HG02759 (cell line): ENCODE results near the gene NUP153.
A peak's percentile ranks its signal among the peaks of the same experiment; 100 is the strongest.
"Not testable (repeated sequence)": the region's sequence is repeated elsewhere in the genome, so short reads cannot be mapped to it uniquely, and the experiment has no call there.

ENCODE experiments used
- ATAC-seq: cut with Tn5 transposase; IDR thresholded peaks from one replicate; pipeline ENCODE4 v1.9.1; 2021; ENCODE audit warnings: mild to moderate bottlenecking, moderate library complexity; ENCODE audit not compliant: unreplicated experiment

NUP153 gene

DNA sequence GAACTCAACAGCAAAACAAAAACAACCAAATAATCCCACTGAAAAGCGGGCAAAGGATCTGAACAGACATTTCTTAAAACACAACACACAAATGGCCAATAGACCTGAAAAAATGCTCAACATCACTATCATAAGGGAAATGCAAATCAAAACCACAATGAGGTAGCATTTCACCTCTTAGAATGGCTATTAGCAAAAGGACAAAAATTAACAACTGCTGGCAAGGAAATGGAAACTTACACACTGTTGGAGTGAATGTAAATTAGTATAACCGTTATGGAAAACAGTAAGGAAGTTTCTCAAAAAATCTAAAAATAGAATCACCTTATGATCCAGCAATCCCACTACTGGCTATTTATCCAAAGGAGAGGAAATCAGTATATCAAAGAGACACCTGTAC, 85.7 kb downstream of the NUP153 start:
- ATAC-seq, result peak; percentile 69

DNA sequence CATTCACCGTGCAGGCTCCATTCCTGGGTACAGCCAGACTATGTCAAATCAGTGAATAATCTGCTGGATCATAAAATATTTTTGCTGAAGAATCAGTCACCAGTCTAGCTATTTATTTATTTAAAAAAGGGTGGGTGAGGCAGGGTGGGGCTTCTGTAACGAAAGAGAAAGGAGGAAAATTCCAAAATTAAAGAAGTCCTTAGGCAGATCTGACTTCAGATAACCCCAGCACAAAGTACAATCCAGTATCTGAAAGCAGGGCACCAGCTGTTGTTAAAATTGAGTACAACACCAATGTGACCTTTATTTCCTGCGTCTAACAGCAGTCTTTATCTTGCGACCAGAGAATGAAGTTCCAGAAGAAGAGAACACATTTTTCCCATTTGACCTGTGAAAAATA, 90.9 kb downstream of the NUP153 start:
- no peak for ATAC-seq

DNA sequence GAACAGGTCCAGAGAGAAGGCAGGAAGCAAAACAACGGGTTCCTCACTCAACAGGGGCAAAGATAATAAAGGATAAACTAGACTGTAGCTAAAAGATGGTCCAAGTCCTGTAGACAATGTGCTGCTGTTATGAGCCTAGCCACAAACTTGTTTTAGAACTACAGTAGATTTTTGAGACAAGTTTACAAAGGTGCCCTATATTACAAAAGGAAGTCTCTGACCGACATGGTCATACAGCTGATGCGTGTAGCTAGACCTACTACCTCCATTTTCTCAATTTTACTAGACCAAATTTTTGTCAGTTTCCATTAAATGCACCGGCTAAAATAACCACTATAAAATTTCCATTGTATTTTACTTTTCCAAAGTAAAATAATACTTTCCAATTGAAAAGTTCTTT, 94.7 kb downstream of the NUP153 start:
- ATAC-seq, result no peak

DNA sequence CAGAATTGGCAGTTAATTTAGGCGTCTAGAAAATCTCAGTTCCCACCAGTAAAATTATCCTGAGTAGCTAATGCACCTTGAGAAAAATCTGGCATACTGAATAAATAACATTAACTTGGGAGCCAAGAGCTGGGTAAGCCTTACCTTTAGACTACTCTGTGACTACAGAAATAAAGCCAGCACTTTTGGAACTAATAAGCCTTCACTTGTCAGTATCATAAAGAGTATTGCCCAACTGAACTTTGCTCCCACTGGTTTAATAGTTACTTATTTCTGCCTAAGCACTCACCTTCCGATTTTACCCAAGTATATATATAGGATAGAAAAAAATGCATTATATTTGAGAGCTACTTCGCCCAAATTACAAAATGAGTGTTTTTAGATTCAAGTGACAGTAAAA, 95.9 kb downstream of the NUP153 start:
- ATAC-seq, result no peak

DNA sequence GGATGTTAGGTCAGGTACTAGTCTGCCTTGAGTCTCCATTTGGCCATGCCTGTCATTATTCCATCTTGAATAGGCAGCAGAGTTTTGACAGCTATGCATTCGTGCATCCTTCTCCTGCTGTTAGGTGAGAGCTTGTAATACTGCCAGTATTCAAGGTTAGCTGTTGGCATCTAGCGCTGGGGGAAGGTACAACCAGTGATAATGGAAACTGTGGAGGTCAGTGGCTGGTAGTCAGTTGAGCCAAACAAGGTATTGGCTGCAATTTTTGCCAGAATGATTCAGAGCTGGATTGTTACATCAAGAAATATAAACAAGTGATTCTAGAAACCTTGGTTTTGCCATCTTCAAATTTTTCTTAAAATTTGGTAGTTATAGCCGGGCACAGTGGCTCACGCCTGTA, 100.1 kb downstream of the NUP153 start:
- ATAC-seq, result no peak

DNA sequence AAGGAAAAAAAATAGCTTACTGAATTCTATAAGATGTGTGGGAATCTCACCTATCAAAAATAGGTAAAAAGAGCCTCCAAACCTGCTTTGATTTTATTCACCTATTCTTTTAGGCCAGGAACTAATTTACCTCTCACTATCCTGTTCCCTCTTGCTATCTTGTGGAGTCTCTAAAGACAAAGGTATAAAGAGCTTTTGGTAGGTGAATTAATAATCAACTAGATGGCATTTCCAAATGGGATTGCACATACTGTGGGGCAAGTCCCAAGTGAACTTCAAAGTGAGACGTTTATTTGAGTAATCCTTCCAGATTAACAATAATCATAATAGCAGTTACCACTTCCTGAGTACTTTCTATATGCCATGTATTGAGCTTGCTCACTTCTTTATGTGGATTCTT, 103.8 kb downstream of the NUP153 start:
- no peak for ATAC-seq

DNA sequence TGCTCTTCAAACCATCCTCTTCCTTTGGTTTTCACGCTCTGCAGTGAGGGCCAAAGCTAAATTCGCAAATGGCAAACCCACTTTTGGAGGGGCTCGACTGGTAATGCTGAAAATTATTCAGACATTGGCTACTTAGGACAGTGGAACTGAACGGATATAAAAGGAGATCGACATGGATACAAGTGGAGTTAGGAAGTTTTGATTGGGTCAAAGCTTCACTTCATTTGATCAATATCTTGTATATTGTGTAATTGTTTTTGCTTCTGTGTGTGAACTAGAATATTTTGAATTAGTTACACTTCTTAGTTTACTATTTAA, 105.4 kb downstream of the NUP153 start:
- ATAC-seq, result no peak

DNA sequence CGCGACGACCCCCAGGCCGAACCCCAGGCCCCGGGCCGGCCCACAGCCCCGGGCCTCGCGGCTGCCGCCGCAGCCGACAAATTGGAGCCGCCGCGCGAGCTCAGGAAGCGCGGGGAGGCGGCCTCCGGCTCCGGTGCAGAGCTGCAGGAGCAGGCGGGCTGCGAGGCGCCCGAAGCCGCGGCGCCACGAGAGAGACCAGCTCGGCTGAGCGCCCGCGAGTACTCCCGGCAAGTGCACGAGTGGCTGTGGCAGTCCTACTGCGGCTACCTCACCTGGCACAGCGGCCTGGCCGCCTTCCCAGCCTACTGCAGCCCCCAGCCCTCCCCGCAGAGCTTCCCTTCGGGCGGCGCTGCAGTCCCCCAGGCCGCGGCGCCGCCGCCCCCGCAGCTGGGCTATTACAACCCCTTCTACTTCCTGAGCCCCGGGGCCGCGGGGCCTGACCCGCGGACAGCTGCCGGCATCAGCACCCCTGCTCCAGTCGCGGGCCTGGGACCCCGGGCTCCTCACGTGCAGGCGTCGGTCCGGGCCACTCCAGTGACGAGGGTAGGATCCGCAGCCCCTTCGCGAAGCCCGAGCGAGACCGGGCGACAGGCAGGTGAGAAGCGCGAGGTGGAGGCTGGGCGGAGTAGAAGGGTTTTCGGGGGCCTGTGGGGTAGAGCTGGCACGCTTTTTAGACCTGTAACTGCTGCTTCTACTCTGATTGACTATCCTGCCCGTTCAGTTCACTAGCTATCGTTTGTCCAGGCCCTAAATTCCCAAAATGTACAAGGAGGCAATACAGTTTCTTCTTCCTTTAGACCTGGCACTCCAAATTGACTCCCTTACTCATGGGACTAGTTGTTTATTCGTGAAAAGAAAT, 106.0 kb downstream of the NUP153 start:
- ATAC-seq, result peak; percentile 57

DNA sequence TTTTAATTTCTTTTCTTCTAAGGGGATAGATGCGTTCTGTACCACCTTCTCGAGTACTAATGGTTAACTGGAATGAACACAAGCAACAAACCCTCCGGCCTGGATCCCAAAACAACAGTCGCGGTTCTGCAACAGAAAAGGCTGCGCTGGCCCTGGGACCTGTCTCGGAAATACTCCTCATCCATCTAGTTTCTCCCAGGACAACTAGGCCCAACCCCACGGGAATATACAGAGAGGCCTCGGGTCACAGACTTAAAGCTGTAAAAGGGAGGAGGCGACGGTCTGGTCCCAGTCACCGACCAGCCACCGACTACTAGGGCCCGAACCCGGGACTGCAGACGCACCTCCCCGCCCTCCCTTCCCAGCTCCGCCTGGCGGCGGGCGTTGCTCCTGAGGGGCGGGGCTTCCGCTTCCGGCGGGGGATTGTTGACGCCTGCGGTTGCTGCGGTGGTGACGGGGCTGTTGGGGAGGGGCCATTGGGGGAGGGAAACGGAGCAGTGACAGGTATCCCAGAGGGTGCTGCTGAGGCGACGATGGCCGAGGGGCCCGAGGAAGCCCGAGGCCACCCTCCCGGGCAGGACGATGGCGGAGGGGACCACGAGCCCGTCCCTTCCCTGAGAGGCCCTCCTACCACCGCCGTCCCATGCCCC, 106.7 kb downstream of the NUP153 start, which contains the start of gene FAM8A1:
Gene FAM8A1, plus strand, starts transcription at position 426 of the 650 bp plus-strand sequence. Its CDS starts 108 bp downstream, at position 534.
- peak; percentile 89 for ATAC-seq

DNA sequence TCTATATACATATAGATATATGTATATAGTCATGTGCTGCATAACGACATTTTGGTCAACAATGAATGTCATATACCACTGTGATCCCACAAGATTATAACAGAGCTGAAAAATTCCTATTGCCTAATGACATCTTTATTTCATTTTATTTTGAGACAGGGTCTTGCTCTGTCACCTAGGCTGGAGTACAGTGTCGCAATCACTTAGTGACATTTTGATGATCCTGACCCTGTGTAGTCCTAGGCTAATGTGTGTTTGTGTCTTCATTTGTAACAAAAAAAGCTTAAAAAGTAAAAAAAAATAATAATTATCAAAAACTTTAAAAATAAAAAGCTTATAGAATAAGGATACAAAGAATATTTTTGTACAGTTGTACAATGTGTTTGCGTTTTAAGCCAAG, 110.6 kb downstream of the NUP153 start:
- no peak for ATAC-seq

DNA sequence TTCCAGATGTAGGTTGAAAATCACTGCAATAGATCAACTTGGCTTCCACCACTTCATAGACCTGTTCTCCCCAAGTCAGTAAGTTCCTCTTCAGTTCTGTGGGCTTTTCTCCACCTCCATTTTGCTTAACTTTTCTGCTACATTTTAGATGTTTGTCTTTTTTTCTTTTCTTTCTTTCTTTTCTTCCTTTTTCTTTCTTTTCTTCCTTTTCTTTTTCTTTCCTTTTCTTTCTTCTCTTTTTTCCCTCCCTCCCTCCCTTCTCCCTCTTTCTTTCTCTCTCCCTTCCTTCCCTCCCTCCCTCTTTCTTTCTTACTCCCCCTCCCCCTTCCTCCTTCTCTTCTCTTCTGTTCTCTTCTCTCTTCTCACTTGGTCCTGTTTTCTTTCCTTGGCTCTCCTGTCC, 113.5 kb downstream of the NUP153 start:
- no peak for ATAC-seq

DNA sequence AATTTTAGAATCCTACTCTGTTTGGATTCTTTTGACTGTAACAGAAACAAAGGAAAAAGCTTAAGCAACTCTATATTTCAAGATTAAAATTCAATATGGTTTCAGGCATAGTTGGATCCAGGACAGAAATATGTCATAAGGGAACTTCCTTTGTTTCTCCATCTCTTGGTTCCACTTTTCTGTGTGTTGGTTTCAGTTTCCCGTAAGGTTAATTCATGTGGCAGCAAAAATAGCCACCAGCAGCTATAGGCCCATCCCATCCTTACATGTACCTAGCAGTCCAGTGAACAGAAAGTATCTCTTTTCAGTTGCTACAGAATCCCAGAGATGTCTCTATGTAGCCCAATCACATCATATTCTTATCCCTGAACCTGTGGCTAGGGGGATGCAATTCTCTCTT, 115.4 kb downstream of the NUP153 start:
- no peak for ATAC-seq

DNA sequence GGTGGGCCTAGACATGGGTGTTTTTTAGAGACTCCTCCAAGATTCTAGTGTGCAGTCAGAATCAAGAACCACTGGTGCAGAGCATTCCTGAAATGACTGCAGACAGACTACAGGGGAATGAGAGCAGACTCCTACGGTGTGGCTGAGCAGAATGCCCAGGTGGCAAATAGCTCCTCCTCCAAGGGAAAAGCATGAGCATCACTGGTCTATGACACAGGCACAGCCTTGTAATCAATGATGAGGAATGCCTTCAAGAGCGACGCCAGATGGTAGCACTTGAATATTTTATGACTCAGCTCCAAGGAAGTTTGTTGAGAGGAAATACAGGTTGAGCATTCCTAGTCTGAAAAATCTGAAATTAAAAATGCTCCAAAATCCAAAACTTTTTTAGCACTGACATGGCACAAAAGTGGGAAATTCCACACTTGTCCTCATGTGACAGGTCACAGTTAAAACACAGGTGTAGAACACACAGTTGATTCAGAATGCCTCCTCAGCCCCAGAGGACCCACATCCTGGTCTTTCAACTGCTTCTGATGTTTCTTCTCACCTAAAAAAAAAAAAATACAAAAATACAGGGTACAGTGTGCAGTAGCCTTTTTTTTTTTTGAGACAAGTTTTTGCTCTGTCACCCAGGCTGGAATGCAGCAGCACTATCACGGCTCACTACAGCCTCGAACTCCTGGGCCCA, 117.2 kb downstream of the NUP153 start:
- peak; percentile 62 for ATAC-seq

DNA sequence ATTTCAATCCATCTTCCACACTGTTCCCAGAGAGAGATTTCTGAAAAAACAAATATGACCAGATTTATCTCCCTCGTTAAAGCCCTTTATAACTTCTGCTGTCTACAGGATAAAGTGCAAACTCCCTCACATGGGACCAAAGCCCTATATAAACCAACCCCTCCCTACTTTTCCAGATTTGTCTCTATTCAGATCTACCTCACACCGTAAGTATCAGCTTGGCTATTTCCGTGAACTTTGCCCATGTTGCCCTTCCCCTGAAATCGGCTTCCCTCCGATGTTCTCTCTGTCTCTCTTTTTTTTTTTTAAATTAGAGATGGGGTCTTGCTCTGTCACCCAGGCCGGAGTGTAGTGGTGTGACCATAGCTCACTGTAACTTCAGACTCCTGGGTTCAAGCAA, 118.7 kb downstream of the NUP153 start:
- no peak for ATAC-seq

DNA sequence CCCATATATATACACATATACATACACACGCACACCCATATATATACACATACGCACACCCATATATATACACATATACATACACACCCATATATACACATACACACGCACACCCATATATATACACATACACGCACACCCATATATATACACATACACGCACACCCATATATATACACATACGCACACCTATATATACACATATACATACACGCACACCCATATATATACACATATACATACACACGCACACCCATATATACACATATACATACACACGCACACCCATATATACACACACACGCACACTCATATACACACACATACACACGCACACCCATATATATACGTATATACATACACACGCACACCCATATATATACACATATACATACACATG, 120.1 kb downstream of the NUP153 start:
- ATAC-seq, result not testable (repeated sequence)

DNA sequence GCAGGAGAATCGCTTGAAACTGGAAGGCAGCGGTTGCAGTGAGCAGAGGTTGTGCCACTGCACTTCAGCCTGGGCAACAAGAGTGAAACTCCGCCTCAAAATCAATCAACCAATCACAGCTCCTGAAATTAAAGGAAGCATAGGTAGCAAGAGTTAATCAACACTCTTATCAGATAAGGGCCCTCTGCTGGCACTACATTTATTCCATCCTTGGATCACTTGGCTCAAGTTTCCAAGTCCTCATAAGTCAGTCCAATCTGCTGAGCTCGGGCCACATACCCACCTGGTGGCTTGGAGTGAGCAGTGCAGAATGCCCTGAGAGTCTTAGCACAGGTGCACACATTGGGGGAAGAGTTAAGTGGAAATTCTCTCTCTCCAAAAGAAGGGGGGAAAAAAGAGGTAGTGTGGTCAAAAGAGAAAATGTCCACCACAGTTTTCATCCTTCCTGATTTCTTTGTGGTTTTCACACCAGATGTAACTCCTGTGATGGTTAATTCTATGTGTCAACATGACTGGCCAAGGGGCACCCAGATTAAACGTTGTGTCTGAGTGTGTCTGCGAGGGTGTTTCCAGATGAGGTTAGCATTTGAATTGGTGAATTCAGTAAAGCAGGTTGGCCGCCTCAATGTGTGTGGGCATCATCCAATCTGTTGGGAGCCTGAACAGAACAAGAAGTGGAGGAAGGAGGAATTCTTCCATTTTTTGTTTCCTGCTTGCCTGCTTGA, 120.8 kb downstream of the NUP153 start:
- ATAC-seq, result no peak

DNA sequence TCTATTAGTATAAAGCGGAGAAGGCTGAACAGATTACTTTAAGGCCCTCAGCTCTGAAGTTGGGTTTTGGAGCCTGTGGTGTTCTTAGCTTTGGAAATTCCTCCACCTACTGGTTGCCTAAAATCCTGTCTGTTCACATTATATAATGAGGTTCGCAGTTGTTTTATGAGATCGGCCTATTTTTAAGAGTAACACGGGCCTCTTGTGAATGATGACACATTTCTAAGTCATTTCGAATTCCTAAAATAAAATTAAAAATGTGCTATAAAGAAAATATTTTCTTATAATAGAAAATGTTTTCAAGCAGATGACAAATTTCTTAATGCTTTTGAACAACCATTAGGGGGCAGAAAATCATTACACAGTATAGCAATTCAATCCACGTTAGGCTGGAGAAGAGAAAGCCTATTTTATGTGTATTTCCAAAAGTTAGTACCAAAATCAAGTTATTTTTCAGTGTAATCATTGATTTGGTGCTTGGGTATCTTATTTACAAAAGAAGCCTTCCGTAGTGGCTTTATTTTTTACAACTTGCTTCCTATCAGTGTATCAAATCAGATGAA, 122.4 kb downstream of the NUP153 start:
- ATAC-seq, result no peak

DNA sequence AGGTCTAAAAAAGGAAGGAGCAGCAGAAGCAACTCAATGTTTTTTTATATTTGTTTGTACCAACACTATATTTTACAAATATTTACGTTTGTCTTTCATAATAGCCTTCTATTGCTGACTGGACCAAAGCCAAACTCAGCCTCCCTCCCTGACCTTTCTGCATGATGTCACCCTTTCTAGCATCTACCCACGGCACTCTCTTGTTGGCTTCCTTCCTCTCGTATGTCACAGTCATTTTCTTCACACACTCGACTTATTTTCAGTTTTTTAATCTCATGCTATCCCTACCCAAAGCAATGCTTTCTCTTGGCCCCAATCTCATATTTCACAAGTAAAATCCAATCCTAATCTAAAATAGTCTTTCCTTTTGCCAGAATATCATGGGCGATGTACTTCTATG, 122.9 kb downstream of the NUP153 start:
- no peak for ATAC-seq

DNA sequence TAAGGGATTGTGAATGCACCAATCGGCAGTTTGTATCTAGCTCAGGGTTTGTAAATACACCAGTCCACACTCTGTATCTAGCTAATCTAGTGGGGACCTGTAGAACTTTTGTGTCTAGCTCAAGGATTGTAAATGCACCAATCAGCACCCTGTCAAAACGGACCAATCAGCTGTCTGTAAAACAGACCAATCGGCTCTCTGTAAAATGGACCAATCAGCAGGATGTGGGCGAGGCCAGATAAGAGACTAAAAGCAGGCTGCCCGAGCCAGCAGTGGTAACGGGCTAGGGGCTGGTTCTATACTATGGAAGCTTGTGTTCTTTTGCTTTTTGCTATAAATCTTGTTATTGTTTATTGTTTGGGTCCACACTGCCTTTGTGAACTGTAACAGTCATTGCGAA, 125.4 kb downstream of the NUP153 start:
- not testable (repeated sequence) for ATAC-seq

DNA sequence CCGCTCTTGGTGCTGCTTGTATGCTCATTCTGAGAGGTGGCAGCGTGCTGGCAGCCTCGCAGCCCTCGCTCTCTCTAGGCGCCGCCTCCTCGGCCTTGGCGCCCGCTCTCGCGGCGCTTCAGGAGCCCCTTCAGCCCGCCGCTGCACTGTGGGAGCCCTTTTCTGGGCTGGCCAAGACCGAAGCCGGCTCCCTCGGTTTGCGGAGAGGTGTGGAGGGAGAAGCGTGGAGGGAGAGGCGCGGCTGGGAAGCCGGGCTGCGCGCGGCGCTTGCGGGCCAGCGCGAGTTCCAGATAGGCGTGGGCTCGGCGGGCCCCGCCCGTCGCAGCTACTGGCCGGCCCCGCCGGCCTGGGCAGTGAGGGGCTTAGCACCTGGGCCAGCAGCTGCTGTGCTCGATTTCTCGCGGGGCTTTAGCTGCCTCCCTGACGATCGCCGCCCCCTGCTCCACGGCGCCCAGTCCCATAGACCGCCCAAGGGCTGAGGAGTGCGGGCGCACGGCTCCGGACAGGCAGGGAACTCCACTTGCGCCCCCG, 126.1 kb downstream of the NUP153 start:
- peak; percentile 49 for ATAC-seq

DNA sequence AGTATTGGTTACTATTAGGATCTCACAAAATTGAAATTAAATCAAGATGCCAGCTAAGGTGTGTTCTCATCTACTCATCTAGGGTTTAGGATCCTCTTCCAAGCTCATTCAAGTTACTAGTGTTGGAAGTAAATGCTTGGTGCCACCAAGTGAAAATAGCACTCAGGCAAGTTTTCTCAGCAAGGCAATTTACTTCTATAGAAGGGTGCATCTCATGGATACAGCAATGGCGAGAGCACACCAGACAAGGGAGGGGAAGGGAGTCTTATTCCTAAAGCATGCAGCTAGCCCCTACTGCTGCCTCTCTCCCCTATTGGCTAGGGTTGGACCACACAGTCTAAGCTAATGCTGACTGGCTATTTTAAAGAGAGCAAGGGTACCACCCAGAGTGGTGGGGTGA, 129.7 kb downstream of the NUP153 start:
- no peak for ATAC-seq
